ENCODE data around the gene RFXANK. TPM values are rescaled to one million over a fixed set of nuclear protein-coding genes. Genes with fewer than 3 reads are reported as not detected.
A peak's percentile ranks its signal among the peaks of the same experiment; 100 is the strongest.

The RFXANK gene
- total and polyA plus RNA-seq, 4 donors: 46.6 to 148 (median 98.6) TPM

GRCh38 chr19:19167612-19168011, 24.4 kb upstream of the RFXANK start:
- no peak for ATAC-seq (ENCODE audit: insufficient read depth, low FRiP score)
- 88 to 91% methylated on average over 3 of the region's 3 CpGs for WGBS, 2 donors

DNA sequence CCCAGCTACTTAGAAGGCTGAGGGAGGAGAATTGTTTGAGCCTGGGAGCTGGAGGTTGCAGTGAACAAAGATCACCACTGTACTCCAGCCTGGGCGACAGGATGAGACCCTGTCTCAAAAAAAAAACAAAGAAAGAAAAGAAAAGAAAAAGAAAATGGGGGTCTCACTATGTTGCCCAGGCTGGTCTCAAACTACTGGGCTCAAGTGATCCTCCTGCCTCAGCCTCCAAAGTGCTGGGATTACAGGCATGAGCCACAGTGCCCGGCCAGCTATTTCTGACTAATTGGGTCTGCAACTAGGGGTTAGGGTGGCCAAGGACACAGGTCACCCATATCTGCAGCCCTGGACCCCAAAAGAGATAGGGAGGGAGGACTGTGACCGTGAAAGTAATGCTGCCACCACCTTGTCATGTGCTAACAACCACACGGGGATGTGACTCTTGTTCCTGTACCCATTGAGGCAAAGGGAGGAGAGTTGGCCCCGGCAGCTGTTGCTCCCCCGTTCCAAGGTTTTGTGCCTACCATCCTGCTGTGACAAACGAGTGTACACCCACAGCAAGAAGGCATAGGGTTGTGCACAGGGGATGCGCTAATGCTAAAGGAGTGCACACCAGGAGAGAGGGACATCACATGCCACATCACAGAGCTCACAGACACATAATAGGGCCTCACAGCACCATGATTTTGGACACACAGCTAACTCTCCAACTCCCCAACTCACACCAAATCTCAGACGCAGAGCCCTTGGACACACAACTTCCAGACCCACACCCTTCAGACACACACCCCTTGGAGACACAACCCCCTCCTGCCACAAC, 22.6 kb upstream of the RFXANK start:
- WGBS, 2 donors: 86 to 90% methylated on average over 9 of the region's 9 CpGs
- Histone ChIP-seq H3K4me3 (no peak overlapping the region), H3K36me3 (ENCODE audit: control insufficient read depth in 4 of 4, insufficient read depth in 4 of 4, low read length in 4 of 4) (peaks cover 0 to 5% (median 0%) of the 10 kb centered on the region in 4 donors), H3K27me3 (ENCODE audit: control insufficient read depth in 3 of 3, insufficient read depth in 3 of 3, low read length in 2 of 3) (no peaks in the 10 kb centered on the region), H3K4me1 (ENCODE audit: control insufficient read depth in 5 of 5, insufficient read depth in 5 of 5, low read length in 5 of 5) (peaks cover 0 to 11% (median 0%) of the 10 kb centered on the region in 5 donors), H3K9ac (ENCODE audit: insufficient read depth in 1 of 2, low read length in 2 of 2) (no peak overlapping the region), H3K27ac (ENCODE audit: low read depth in 1 of 2, low read length in 1 of 2) (no peak overlapping the region), H3K9me3 (ENCODE audit: control insufficient read depth in 4 of 4, insufficient read depth in 3 of 4, low read length in 3 of 4) (no peaks in the 10 kb centered on the region)
- ATAC-seq (ENCODE audit: insufficient read depth, low FRiP score): no peak
- TF ChIP-seq, protein P1, sequence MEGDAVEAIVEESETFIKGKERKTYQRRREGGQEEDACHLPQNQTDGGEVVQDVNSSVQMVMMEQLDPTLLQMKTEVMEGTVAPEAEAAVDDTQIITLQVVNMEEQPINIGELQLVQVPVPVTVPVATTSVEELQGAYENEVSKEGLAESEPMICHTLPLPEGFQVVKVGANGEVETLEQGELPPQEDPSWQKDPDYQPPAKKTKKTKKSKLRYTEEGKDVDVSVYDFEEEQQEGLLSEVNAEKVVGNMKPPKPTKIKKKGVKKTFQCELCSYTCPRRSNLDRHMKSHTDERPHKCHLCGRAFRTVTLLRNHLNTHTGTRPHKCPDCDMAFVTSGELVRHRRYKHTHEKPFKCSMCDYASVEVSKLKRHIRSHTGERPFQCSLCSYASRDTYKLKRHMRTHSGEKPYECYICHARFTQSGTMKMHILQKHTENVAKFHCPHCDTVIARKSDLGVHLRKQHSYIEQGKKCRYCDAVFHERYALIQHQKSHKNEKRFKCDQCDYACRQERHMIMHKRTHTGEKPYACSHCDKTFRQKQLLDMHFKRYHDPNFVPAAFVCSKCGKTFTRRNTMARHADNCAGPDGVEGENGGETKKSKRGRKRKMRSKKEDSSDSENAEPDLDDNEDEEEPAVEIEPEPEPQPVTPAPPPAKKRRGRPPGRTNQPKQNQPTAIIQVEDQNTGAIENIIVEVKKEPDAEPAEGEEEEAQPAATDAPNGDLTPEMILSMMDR (IDR thresholded peaks at IDR 0.05; ENCODE audit: control extremely low read depth, extremely low read depth): no peak
- DNase-seq: no peak

More at GRCh38 chr19:19167612-19168011, 24.4 kb upstream of the RFXANK start:
- Histone ChIP-seq H3K4me1 (ENCODE audit: control insufficient read depth in 5 of 5, insufficient read depth in 5 of 5, low read length in 5 of 5) (peaks cover 0 to 11% (median 0%) of the 10 kb centered on the region in 5 donors), H3K27ac (ENCODE audit: low read depth in 1 of 2, low read length in 1 of 2) (no peak overlapping the region), H3K27me3 (ENCODE audit: control insufficient read depth in 3 of 3, insufficient read depth in 3 of 3, low read length in 2 of 3) (no peaks in the 10 kb centered on the region), H3K36me3 (ENCODE audit: control insufficient read depth in 4 of 4, insufficient read depth in 4 of 4, low read length in 4 of 4) (peaks cover 0 to 5% (median 0%) of the 10 kb centered on the region in 4 donors), H3K4me3 (no peak overlapping the region), H3K9me3 (ENCODE audit: control insufficient read depth in 4 of 4, insufficient read depth in 3 of 4, low read length in 3 of 4) (no peaks in the 10 kb centered on the region), H3K9ac (ENCODE audit: insufficient read depth in 1 of 2, low read length in 2 of 2) (no peak overlapping the region)
- DNase-seq: no peak
- TF ChIP-seq, protein P1 (IDR thresholded peaks at IDR 0.05; ENCODE audit: control extremely low read depth, extremely low read depth): no peak

- H3K9ac ChIP-seq (ENCODE audit: insufficient read depth in 1 of 2, low read length in 2 of 2): no peak within 1 kb of the TSS
- H3K36me3 ChIP-seq (ENCODE audit: control insufficient read depth in 4 of 4, insufficient read depth in 4 of 4, low read length in 4 of 4): peaks cover 0 to 5% (median 0%) of the 10 kb centered on the region in 4 donors
- 10 to 17% methylated on average over 55 to 56 of the region's 56 CpGs for WGBS, 2 donors
- H3K4me1 ChIP-seq (ENCODE audit: control insufficient read depth in 5 of 5, insufficient read depth in 5 of 5, low read length in 5 of 5): peaks cover 0 to 11% (median 0%) of the 10 kb centered on the region in 5 donors
- DNase-seq: peak; percentile 42 to 70 (median 61)
- H3K4me3 ChIP-seq: no peak within 1 kb of the TSS
- H3K27ac ChIP-seq (ENCODE audit: low read depth in 1 of 2, low read length in 1 of 2): no peak within 1 kb of the TSS
- ATAC-seq (ENCODE audit: insufficient read depth, low FRiP score): peak; percentile 85
- H3K9me3 ChIP-seq (ENCODE audit: control insufficient read depth in 4 of 4, insufficient read depth in 3 of 4, low read length in 3 of 4): no peaks in the 10 kb centered on the region
- TF ChIP-seq, protein P1 (IDR thresholded peaks at IDR 0.05; ENCODE audit: control extremely low read depth, extremely low read depth): no peak
- H3K27me3 ChIP-seq (ENCODE audit: control insufficient read depth in 3 of 3, insufficient read depth in 3 of 3, low read length in 2 of 3): no peaks in the 10 kb centered on the region
Observed at GRCh38 chr19:19170053-19170872, 21.8 kb upstream of the RFXANK start, which contains the start of gene MEF2B. Gene MEF2B, minus strand, starts transcription at chr19:19170263. Its CDS starts 19,528 bp downstream, at chr19:19150735.
